CD1c-positive myeloid dendritic cell (primary cell): ENCODE data around the gene PIAS1.
"Not testable (repeated sequence)": the region's sequence is repeated elsewhere in the genome, so short reads cannot be mapped to it uniquely, and the experiment has no call there.

Experiments
- DNase-seq: peaks from one replicate; pipeline ENCODE4 v3.0.0-alpha.2; 2016; ENCODE audit errors: extremely low spot score

PIAS1 gene

GRCh38 chr15:68218847-68219798 lies 165.0 kb downstream of the PIAS1 start:
- DNase-seq, result no peak

- no peak for DNase-seq
These were observed 166.4 kb downstream of the PIAS1 start for GRCh38 chr15:68220489-68220888.

GRCh38 chr15:68220967-68221366 lies 166.9 kb downstream of the PIAS1 start:
- DNase-seq, result no peak

- DNase-seq, result not testable (repeated sequence)
These were observed 167.7 kb downstream of the PIAS1 start for GRCh38 chr15:68221530-68222431.

- not testable (repeated sequence) for DNase-seq
These were observed 168.3 kb downstream of the PIAS1 start for GRCh38 chr15:68222432-68222743.

- no peak for DNase-seq
These were observed 169.1 kb downstream of the PIAS1 start for GRCh38 chr15:68223171-68223570.

GRCh38 chr15:68224108-68224507 lies 170.0 kb downstream of the PIAS1 start:
- no peak for DNase-seq

- no peak for DNase-seq
These were observed 170.6 kb downstream of the PIAS1 start for GRCh38 chr15:68224546-68225250.

- DNase-seq, result not testable (repeated sequence)
These were observed 171.3 kb downstream of the PIAS1 start for GRCh38 chr15:68225442-68225841.

- no peak for DNase-seq
These were observed 173.6 kb downstream of the PIAS1 start for GRCh38 chr15:68227643-68228142.

GRCh38 chr15:68228143-68228970 lies 174.2 kb downstream of the PIAS1 start:
- DNase-seq, result no peak

GRCh38 chr15:68228971-68229385 lies 174.9 kb downstream of the PIAS1 start:
- DNase-seq, result no peak

- peak; percentile 89 for DNase-seq
These were observed 175.5 kb downstream of the PIAS1 start, which contains the start of gene CLN6 for GRCh38 chr15:68229386-68230156. Gene CLN6, minus strand, starts transcription at chr15:68229728. Its CDS starts 144 bp downstream, at chr15:68229584.

- peak; percentile 49 for DNase-seq
These were observed 176.3 kb downstream of the PIAS1 start for GRCh38 chr15:68230157-68231100.

GRCh38 chr15:68231102-68231818 lies 177.1 kb downstream of the PIAS1 start:
- no peak for DNase-seq

GRCh38 chr15:68232449-68232848 lies 178.3 kb downstream of the PIAS1 start:
- DNase-seq, result peak; percentile 79

- DNase-seq, result peak; percentile 85
These were observed 178.8 kb downstream of the PIAS1 start for GRCh38 chr15:68232937-68233336.

GRCh38 chr15:68234060-68234459 lies 179.9 kb downstream of the PIAS1 start:
- DNase-seq, result no peak
